ENCODE measurements around the gene HYKK. TPM values are rescaled to one million over a fixed set of nuclear protein-coding genes. Genes with fewer than 3 reads are reported as not detected.

The HYKK gene
- total RNA-seq, 1 experiment from 2014 or later: 9.4 TPM

Other genes with a start within 250 kb of the HYKK start
- 0.09 and 0.16 TPM in 2 replicates for gene DNAJA4, start 243.0 kb upstream of the HYKK start, total RNA-seq (2014; rRNA removed; shearing (Covaris generic))
- gene SKIC8, start 208.0 kb upstream of the HYKK start, total RNA-seq (2014; rRNA removed; shearing (Covaris generic)): 103 and 171 TPM in 2 replicates
- not detected in 2 replicates for gene CRABP1, start 167.2 kb upstream of the HYKK start, total RNA-seq (2014; rRNA removed; shearing (Covaris generic))
- gene IREB2, start 69.4 kb upstream of the HYKK start, total RNA-seq (2014; rRNA removed; shearing (Covaris generic)): 16.3 and 23.8 TPM in 2 replicates
- gene PSMA4, start 32.9 kb downstream of the HYKK start, total RNA-seq (2014; rRNA removed; shearing (Covaris generic)): 399 and 488 TPM in 2 replicates
- gene CHRNA5, start 57.9 kb downstream of the HYKK start, total RNA-seq (2014; rRNA removed; shearing (Covaris generic)): 4.1 and 4.6 TPM in 2 replicates
- gene CHRNA3, start 113.4 kb downstream of the HYKK start, total RNA-seq (2014; rRNA removed; shearing (Covaris generic)): not detected in 2 replicates
- not detected in 2 replicates for gene CHRNB4, start 133.6 kb downstream of the HYKK start, total RNA-seq (2014; rRNA removed; shearing (Covaris generic))